HG02970 (cell line): ENCODE measurements around the gene RFK.

Experiments used
- ATAC-seq: cut with Tn5 transposase; IDR thresholded peaks from one replicate; pipeline ENCODE4 v1.9.1; 2021; ENCODE audit warnings: mild to moderate bottlenecking, moderate library complexity, moderate number of reproducible peaks; ENCODE audit not compliant: unreplicated experiment, low FRiP score

Gene RFK

DNA sequence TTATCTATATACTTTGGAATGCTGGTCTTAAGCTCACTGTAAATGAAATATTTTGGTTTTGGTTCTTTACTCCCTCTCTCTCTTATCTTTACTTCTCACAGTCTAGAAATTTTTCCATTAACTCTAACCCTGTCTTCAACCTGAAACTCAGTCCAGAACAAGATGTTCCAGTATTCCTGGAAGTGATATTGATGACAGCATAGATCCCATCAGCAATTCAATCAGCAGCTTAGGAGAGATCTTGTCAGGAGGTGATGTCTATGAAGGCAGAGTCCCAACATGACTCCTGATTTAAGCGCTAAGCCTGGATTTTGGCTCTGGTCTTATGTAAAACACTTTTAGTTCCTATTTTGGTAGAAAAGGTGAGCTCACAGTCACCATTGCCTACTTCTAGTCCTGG lies 52.6 kb downstream of the RFK start:
- ATAC-seq = no peak

DNA sequence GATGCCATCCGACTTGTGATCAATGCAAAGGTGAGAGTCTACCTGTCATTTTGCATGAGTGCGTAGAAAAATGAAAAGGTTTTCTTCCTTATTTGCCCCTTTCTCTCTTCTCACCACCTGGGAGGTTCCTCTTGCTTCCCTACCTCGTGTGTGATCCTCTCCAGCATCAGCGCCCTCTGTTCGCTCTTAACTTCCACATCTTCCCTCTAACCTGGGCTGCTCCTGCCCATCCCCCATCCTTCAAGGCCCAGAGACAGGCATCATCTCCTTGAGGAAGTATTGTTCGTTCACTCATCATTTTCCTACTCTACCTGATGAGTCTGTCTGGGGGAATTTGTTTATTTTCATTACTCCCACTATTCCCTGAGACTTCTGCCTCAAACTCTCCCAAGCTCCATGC lies 55.8 kb downstream of the RFK start:
- no peak for ATAC-seq

DNA sequence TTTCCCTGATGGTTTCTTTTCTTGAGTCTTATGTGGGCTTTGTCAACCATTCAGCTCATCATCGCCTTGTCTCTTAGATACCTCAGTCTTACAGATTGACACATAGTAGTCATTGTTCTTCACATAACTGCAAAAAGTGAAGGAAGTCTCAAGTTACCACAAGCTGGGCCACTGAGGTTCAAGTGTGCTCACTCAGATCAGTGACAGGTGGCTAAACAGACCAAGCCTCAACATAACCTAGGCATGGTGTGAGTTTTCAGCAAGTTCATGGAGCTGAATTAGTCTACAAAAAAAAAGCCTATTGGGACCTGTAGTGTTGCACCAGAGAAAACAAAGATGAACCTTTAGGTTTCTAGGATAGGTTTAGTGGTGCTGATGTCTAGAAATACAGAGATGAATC lies 58.2 kb downstream of the RFK start:
- no peak for ATAC-seq
